Lower lobe of right lung (tissue), 2 donors: ENCODE measurements around the gene CA12. TPM values are rescaled to one million over a fixed set of nuclear protein-coding genes. Genes with fewer than 3 reads are reported as not detected.

ENCODE experiments used
- ATAC-seq, 2 donors: fragments of 200-7000 bp; cut with Tn5 transposase; one replicate each; pipeline ENCODE4 v1.9.1; 2020 to 2022; ENCODE audit warnings: mild to moderate bottlenecking in 2 of 2, moderate library complexity in 2 of 2
- DNase-seq: peaks from one replicate; pipeline ENCODE4 v3.0.0-alpha.2; 2020
- H3K27ac ChIP-seq: fragments of 200-600 bp; one replicate; pipeline ENCODE4 v1.8.0; 2022
- H3K27me3 ChIP-seq: fragments of 200-600 bp; one replicate; pipeline ENCODE4 v1.8.0; 2022; ENCODE audit warnings: low read depth
- H3K36me3 ChIP-seq: fragments of 200-600 bp; one replicate; pipeline ENCODE4 v1.8.0; 2022; ENCODE audit warnings: mild to moderate bottlenecking
- H3K4me1 ChIP-seq: fragments of 200-600 bp; one replicate; pipeline ENCODE4 v1.8.0; 2022
- H3K4me3 ChIP-seq: fragments of 200-600 bp; one replicate; pipeline ENCODE4 v1.8.0; 2022; ENCODE audit warnings: mild to moderate bottlenecking
- H3K9me3 ChIP-seq: fragments of 200-600 bp; one replicate; pipeline ENCODE4 v1.8.0; 2022
- CTCF ChIP-seq: fragments of 200-600 bp; IDR thresholded peaks from one replicate; pipeline ENCODE4 v1.8.0; 2022; ENCODE audit warnings: antibody characterized with exemption, mild to moderate bottlenecking
- intact Hi-C: fragments of 100-400 bp; cut with DNase I; formaldehyde crosslinking; loops from one replicate; pipeline ENCODE4 v1.11.0; 2022
- total RNA-seq: library from RNA; stranded (reverse); fragmentation: NEBNext Ultra II Directional; extraction: Animal tissue kit (Norgen Biotek cat#: 25700); gene quantifications from one replicate; pipeline ENCODE4 v1.2.1, GENCODE V29; 2021
- donor health status: DM: no; HTN: yes; CAD: no; lungs with severe emphysema.

CA12 gene
- total RNA-seq, 1 donor from 2014 or later, result 4.9 TPM

GRCh38 chr15:63330926-63331325, 50.7 kb downstream of the CA12 start:
- H3K36me3 ChIP-seq, result no peaks in the 10 kb centered on the region
- no peak overlapping the region for H3K4me3 ChIP-seq
- no peak for TF ChIP-seq CTCF
- no peak overlapping the region for H3K27ac ChIP-seq
- H3K27me3 ChIP-seq, result no peaks in the 10 kb centered on the region
- no peak for ATAC-seq
- intact Hi-C loops, result no loop called here
- no peaks in the 10 kb centered on the region for H3K4me1 ChIP-seq
- no peaks in the 10 kb centered on the region for H3K9me3 ChIP-seq
- DNase-seq, result no peak

GRCh38 chr15:63329567-63330350, 51.9 kb downstream of the CA12 start:
- ATAC-seq (no peak), DNase-seq (no peak)
- no peak overlapping the region for H3K4me3 ChIP-seq
- TF ChIP-seq CTCF, result no peak
- no peaks in the 10 kb centered on the region for H3K36me3 ChIP-seq
- no peaks in the 10 kb centered on the region for H3K9me3 ChIP-seq
- H3K27ac ChIP-seq, result no peak overlapping the region
- no peaks in the 10 kb centered on the region for H3K27me3 ChIP-seq
- intact Hi-C loops, result no loop called here
- no peaks in the 10 kb centered on the region for H3K4me1 ChIP-seq

- Histone ChIP-seq H3K9me3 (no peaks in the 10 kb centered on the region), H3K27me3 (no peaks in the 10 kb centered on the region), H3K27ac (no peak overlapping the region), H3K4me1 (no peaks in the 10 kb centered on the region), H3K36me3 (no peaks in the 10 kb centered on the region), H3K4me3 (no peak overlapping the region)
- DNase-seq (no peak), ATAC-seq (no peak)
- intact Hi-C loops, result no loop called here
- no peak for TF ChIP-seq CTCF
Observed at GRCh38 chr15:63327648-63328421, 53.8 kb downstream of the CA12 start.

GRCh38 chr15:63324770-63325169, 56.9 kb downstream of the CA12 start:
- no peaks in the 10 kb centered on the region for H3K9me3 ChIP-seq
- intact Hi-C loops, result no loop called here
- no peaks in the 10 kb centered on the region for H3K27me3 ChIP-seq
- TF ChIP-seq CTCF, result no peak
- H3K36me3 ChIP-seq, result no peaks in the 10 kb centered on the region
- DNase-seq (no peak), ATAC-seq (no peak)
- no peak overlapping the region for H3K4me3 ChIP-seq
- H3K4me1 ChIP-seq, result no peaks in the 10 kb centered on the region
- H3K27ac ChIP-seq, result no peak overlapping the region

GRCh38 chr15:63323798-63324563, 57.7 kb downstream of the CA12 start:
- TF ChIP-seq CTCF, result no peak
- intact Hi-C loops, result no loop called here
- no peaks in the 10 kb centered on the region for H3K9me3 ChIP-seq
- DNase-seq, result no peak
- H3K4me3 ChIP-seq, result no peak overlapping the region
- H3K4me1 ChIP-seq, result no peaks in the 10 kb centered on the region
- ATAC-seq, result no peak
- no peaks in the 10 kb centered on the region for H3K36me3 ChIP-seq
- no peaks in the 10 kb centered on the region for H3K27me3 ChIP-seq
- H3K27ac ChIP-seq, result no peak overlapping the region
